ENCODE measurements around the gene UBE2L5. TPM values are rescaled to one million over a fixed set of nuclear protein-coding genes. Genes with fewer than 3 reads are reported as not detected.
"Not testable (repeated sequence)": the region's sequence is repeated elsewhere in the genome, so short reads cannot be mapped to it uniquely, and the experiment has no call there.

Gene UBE2L5
- total and polyA plus RNA-seq, 2 of the 4 experiments (the other 2 are of a cell fraction), result 0.18 TPM; not detected in 1

- no peaks in the 10 kb centered on the region for H3K36me3 ChIP-seq (ENCODE audit: control insufficient read depth, insufficient read depth, low read length)
- H4K20me1 ChIP-seq (ENCODE audit: insufficient read depth, low read length), result no peaks in the 10 kb centered on the region
- H3K79me1 ChIP-seq (ENCODE audit: low read depth in 1 of 2, low read length in 2 of 2), result no peaks in the 10 kb centered on the region
- no peaks in the 10 kb centered on the region for H3K9me1 ChIP-seq (ENCODE audit: insufficient read depth, low read length)
- H3K9ac ChIP-seq (ENCODE audit: low read depth, low read length), result no peak overlapping the region
- H3K4me2 ChIP-seq (ENCODE audit: low read depth, low read length), result no peak overlapping the region
- no peak overlapping the region for H2BK20ac ChIP-seq (ENCODE audit: low read depth, low read length)
- WGBS, 2 experiments (ENCODE audit: extremely low coverage in 2 of 2, insufficient read length in 1 of 2), result no CpG with 5 or more reads among the region's 2 CpGs
- no peak overlapping the region for H2AK5ac ChIP-seq (ENCODE audit: low read depth, low read length)
- H3K4me3 ChIP-seq (ENCODE audit: insufficient read depth, low read depth, low read length), result no peak overlapping the region
- H3K23ac ChIP-seq (ENCODE audit: low read depth, low read length), result no peak overlapping the region
- H3K4me1 ChIP-seq (ENCODE audit: control insufficient read depth, insufficient read depth, low read length), result peaks cover 7% of the 10 kb centered on the region
- H3K27me3 ChIP-seq (ENCODE audit: control insufficient read depth, insufficient read depth, low read length), result no peaks in the 10 kb centered on the region
- H3K14ac ChIP-seq (replicated peaks; ENCODE audit: low read depth, low read length), result no peak overlapping the region
- H4K8ac ChIP-seq (ENCODE audit: low read depth in 2 of 2, low read length in 2 of 2), result no peak overlapping the region
- no peak for TF ChIP-seq BHLHE40 (IDR thresholded peaks at IDR 0.05; ENCODE audit: low read depth, low read length)
- TF ChIP-seq, protein P1, sequence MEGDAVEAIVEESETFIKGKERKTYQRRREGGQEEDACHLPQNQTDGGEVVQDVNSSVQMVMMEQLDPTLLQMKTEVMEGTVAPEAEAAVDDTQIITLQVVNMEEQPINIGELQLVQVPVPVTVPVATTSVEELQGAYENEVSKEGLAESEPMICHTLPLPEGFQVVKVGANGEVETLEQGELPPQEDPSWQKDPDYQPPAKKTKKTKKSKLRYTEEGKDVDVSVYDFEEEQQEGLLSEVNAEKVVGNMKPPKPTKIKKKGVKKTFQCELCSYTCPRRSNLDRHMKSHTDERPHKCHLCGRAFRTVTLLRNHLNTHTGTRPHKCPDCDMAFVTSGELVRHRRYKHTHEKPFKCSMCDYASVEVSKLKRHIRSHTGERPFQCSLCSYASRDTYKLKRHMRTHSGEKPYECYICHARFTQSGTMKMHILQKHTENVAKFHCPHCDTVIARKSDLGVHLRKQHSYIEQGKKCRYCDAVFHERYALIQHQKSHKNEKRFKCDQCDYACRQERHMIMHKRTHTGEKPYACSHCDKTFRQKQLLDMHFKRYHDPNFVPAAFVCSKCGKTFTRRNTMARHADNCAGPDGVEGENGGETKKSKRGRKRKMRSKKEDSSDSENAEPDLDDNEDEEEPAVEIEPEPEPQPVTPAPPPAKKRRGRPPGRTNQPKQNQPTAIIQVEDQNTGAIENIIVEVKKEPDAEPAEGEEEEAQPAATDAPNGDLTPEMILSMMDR (conservative IDR thresholded peaks at IDR 0.05; ENCODE audit: low read depth, low read length), result no peak
- no peak overlapping the region for H4K5ac ChIP-seq (ENCODE audit: low read depth, low read length)
- ChIA-PET POLR2A (ENCODE audit: unreplicated experiment) (interaction anchor here (0.5 kb wide), 1 partner anchor 89 kb away, joined by 6 read pairs; no protein-coding TSS in a partner anchor), CTCF (no interaction called here)
- no peak overlapping the region for H3K4ac ChIP-seq (ENCODE audit: low read depth, low read length)
- BruUV-seq (replicated peaks), result no TSS peak
- H2BK5ac ChIP-seq (ENCODE audit: low read depth, low read length, poor library complexity, severe bottlenecking), result no peak overlapping the region
- H2BK15ac ChIP-seq (ENCODE audit: low read depth, low read length), result no peak overlapping the region
- H3K9me3 ChIP-seq (ENCODE audit: control insufficient read depth, insufficient read depth, low read length), result no peaks in the 10 kb centered on the region
- H2AFZ ChIP-seq (replicated peaks; ENCODE audit: low read length, poor library complexity), result no peak overlapping the region
- no peak overlapping the region for H4K91ac ChIP-seq (ENCODE audit: insufficient read depth, low read depth, low read length)
- DNase-seq, result no peak
- no peak overlapping the region for H3K27ac ChIP-seq (ENCODE audit: insufficient read depth, low read length)
- no peak overlapping the region for H2BK120ac ChIP-seq (ENCODE audit: low read depth, low read length)
- no peak overlapping the region for H3K18ac ChIP-seq (ENCODE audit: low read depth, low read length)
- no peak overlapping the region for H3K56ac ChIP-seq (ENCODE audit: extremely low read depth, insufficient read depth, low read length)
- no peak for ATAC-seq (ENCODE audit: low read depth)
- no peak overlapping the region for H2AK9ac ChIP-seq (replicated peaks; ENCODE audit: low read depth, low read length, poor library complexity)
- dilution Hi-C loops (cut with HindIII; ENCODE audit: low sequenced_read_pairs, unreplicated experiment) (no loop called here), intact Hi-C loops (cut with micrococcal nuclease) (no loop called here), in situ Hi-C loops (cut with MboI; ENCODE audit: low sequenced_read_pairs) (loop anchor here (25.0 kb wide), 1 partner anchor 362 kb away; no protein-coding TSS in a partner anchor)
Measured at GRCh38 chr13:30450066-30450465, 27.8 kb downstream of the UBE2L5 start.

GRCh38 chr13:30451476-30451875 is 29.2 kb downstream of the UBE2L5 start:
- not testable (repeated sequence) for H2BK15ac ChIP-seq (ENCODE audit: low read depth, low read length); H3K18ac ChIP-seq (ENCODE audit: low read depth, low read length)
- CTCF ChIA-PET, result interaction anchor here (1.7 kb wide), 1 partner anchor 319 kb away, joined by 6 read pairs; no protein-coding TSS in a partner anchor

More at GRCh38 chr13:30451476-30451875, 29.2 kb downstream of the UBE2L5 start:
- H3K27me3 ChIP-seq (ENCODE audit: control insufficient read depth, insufficient read depth, low read length); POLR2A ChIA-PET (ENCODE audit: unreplicated experiment); H3K4me1 ChIP-seq (ENCODE audit: control insufficient read depth, insufficient read depth, low read length); H3K9me1 ChIP-seq (ENCODE audit: insufficient read depth, low read length); H2BK20ac ChIP-seq (ENCODE audit: low read depth, low read length); H2AFZ ChIP-seq (replicated peaks; ENCODE audit: low read length, poor library complexity); H3K27ac ChIP-seq (ENCODE audit: insufficient read depth, low read length); dilution Hi-C loops (cut with HindIII; ENCODE audit: low sequenced_read_pairs, unreplicated experiment); BruUV-seq (replicated peaks); H2BK120ac ChIP-seq (ENCODE audit: low read depth, low read length); H3K14ac ChIP-seq (replicated peaks; ENCODE audit: low read depth, low read length); H3K79me1 ChIP-seq (ENCODE audit: low read depth in 1 of 2, low read length in 2 of 2); H3K9me3 ChIP-seq (ENCODE audit: control insufficient read depth, insufficient read depth, low read length); H3K4me2 ChIP-seq (ENCODE audit: low read depth, low read length); H4K8ac ChIP-seq (ENCODE audit: low read depth in 2 of 2, low read length in 2 of 2); intact Hi-C loops (cut with micrococcal nuclease); H3K23ac ChIP-seq (ENCODE audit: low read depth, low read length); H4K5ac ChIP-seq (ENCODE audit: low read depth, low read length); H3K36me3 ChIP-seq (ENCODE audit: control insufficient read depth, insufficient read depth, low read length); H4K20me1 ChIP-seq (ENCODE audit: insufficient read depth, low read length); H3K9ac ChIP-seq (ENCODE audit: low read depth, low read length); H3K56ac ChIP-seq (ENCODE audit: extremely low read depth, insufficient read depth, low read length); H4K91ac ChIP-seq (ENCODE audit: insufficient read depth, low read depth, low read length); ATAC-seq (ENCODE audit: low read depth); H2AK5ac ChIP-seq (ENCODE audit: low read depth, low read length); H3K4ac ChIP-seq (ENCODE audit: low read depth, low read length); H3K4me3 ChIP-seq (ENCODE audit: insufficient read depth, low read depth, low read length); H2BK5ac ChIP-seq (ENCODE audit: low read depth, low read length, poor library complexity, severe bottlenecking); DNase-seq; H2AK9ac ChIP-seq (replicated peaks; ENCODE audit: low read depth, low read length, poor library complexity): not testable (repeated sequence)
- no CpG with 5 or more reads among the region's 12 CpGs for WGBS, 2 experiments (ENCODE audit: extremely low coverage in 2 of 2, insufficient read length in 1 of 2)
- in situ Hi-C loops (cut with MboI; ENCODE audit: low sequenced_read_pairs), result loop anchor here (25.0 kb wide), 1 partner anchor 361 kb away; no protein-coding TSS in a partner anchor
